Right renal cortex interstitium (tissue), 3 donors: ENCODE measurements around the gene PHF21B. TPM values are rescaled to one million over a fixed set of nuclear protein-coding genes. Genes with fewer than 3 reads are reported as not detected.
"Not testable (repeated sequence)": the region's sequence is repeated elsewhere in the genome, so short reads cannot be mapped to it uniquely, and the experiment has no call there.

ENCODE experiments used
- DNase-seq, 3 donors: peaks; one replicate each; pipeline ENCODE4 v3.0.0-alpha.2; 2013; ENCODE audit warnings: low read depth in 3 of 3, low spot score in 2 of 3
- polyA plus RNA-seq, 3 donors: library from polyadenylated mRNA; unstranded; fragments of 120-200 nt; gene quantifications; one replicate each; pipeline ENCODE4 v1.2.1, GENCODE V29; 2013; ENCODE audit not compliant: insufficient read length in 3 of 3

PHF21B gene
- polyA plus RNA-seq, 3 donors, result 3.0 to 4.2 (median 3.1) TPM

DNA sequence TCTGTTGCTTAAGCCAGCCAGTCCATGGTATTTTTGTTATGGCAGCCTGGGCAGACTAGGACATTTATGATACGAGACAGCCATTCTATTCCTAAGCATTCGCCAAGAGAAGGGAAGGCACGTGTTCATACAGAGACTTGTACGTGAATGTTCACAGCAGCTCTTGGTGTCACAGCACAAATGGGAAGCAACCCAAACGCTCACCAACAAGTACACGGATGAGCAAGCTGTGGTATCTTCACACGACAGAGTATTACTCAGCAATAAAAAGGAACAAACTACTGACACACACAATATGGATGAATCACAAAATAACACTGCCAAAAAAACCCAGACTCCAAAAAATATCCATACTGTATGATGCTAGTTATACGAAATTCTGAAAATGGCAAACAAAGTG, 85.1 kb downstream of the PHF21B start:
- no peak for DNase-seq

DNA sequence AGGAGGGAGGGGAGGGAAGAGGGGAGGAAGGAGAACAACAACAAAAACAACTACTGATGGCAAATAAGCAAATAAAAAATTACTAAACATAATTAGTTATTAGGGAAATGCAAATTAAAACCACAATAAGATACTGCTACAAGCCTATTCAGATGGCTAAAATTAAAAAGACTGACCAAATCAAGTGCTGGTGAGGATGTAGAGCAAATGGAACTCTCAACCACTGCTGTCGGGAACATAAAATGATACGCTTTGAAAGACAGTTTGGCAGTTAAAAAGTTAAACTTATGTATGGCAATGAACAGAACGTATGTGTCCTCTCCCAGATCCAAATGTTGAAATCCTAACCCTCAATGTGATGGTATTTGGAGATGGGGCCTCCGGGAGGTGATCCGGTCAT, 85.7 kb downstream of the PHF21B start:
- DNase-seq, result no peak

DNA sequence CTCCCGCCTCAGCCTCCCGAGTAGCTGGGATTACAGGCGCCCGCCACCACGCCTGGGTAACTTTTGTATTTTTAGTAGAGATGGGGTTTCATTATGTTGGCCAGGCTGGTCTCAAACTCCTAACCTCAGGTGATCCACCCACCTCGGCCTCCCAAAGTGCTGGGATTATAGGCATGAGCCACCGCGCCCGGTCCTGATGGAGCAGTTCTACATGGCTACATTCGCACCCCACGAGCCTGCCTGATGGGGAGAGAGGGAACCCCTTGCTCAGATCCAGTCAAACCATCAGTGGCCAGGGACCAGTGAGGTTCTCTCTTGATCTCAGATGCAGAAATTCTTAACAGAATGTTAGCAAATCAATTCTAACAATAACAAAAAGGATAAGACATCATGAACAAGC, 88.0 kb downstream of the PHF21B start:
- DNase-seq, result not testable (repeated sequence)

DNA sequence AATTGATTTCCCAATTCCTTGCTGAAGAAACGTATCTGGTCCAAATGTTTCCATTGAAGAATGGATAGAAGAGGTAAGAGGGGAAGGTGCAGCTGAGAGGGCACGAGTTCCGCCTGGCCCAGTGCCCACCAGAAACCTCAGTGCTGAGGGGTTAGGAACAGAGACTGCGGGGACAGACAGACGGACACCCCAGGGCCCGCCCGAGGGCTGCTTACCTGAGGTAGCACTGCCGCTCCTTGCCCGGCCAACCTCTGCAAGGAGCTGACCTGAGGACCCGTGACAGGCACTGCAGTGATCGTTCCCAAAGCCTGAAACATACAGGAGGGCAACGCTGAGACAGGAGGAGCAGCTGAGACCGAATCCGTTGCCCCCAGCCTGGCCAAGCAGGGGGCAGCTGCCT, 89.6 kb downstream of the PHF21B start:
- DNase-seq, result no peak

DNA sequence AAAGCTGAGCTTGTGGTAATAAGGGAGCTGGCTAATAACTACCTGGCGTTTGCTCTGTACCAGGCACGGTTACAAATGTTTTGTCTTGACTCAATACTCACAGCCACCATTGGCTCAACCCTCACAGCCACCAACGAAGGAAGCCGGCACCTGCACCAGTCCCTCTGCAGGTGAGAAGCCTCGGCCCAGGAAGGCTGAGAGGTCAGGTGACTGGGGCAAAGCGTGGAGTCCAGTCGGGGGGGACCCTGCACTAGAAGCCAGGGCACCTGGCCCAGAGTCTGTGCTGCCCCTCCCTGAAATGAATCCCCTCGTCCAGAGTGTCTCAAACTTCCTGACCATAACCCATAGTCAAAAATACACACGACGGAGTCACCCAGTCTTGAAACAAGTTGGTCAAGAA, 90.1 kb downstream of the PHF21B start:
- DNase-seq, result no peak

DNA sequence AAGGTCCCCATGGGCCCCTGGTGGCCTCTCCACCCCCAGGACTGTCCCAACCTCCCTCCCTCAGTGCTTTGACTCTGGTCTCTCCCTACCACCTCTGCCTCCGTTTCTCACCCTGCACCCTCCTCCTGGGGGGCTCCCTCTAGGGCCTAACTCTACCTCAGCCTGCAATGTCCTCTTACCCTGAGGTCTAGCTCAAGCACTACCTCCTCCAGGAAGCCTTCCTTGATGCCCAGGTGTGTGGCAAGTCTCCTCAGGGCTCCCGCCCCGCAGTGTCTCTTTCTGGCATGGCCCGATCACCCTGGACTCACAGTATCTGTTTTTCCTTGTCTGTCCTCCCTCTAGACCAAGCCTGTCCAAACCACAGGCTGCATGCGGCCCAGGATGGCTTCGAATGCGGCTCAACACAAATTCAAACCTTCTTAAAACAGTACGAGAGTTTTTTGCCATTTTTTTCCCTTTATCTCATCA, 90.8 kb downstream of the PHF21B start:
- no peak for DNase-seq

DNA sequence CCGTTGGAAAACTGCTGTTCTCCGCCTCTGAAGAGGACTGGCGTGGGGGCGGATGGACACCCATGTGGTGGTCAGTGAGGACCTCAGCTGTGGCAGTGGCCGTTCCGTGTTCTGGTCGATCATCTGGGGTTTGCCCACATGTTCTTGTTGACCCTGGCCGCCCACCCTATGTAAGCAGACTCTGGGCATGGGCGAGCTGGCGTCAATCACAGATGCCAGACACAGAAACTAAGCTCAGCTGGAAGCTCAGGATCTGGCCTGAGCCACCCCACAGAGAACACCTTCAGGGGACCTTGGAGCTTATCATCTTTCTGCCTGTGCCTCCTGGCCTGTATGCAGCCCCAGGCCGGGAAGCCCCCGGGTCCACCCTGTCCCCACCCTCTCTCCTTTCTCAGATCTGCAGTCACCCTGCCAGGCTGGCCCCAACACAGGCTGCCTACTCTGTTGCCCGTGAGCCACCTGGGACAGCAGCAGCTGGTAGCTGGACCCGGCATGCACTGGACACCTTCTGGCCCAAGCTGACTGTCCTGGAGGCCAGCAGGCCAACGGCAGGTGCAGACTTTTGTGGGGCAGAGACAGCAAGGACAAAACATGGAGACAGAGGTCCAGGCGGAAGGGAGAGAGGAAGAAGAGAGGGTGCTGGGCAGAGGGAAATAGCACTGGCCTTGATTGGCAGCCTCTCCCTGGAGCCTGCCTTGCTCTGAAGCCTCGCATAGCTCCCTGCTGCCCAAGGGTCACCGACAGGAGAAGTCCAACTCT, 91.5 kb downstream of the PHF21B start:
- DNase-seq, result no peak

DNA sequence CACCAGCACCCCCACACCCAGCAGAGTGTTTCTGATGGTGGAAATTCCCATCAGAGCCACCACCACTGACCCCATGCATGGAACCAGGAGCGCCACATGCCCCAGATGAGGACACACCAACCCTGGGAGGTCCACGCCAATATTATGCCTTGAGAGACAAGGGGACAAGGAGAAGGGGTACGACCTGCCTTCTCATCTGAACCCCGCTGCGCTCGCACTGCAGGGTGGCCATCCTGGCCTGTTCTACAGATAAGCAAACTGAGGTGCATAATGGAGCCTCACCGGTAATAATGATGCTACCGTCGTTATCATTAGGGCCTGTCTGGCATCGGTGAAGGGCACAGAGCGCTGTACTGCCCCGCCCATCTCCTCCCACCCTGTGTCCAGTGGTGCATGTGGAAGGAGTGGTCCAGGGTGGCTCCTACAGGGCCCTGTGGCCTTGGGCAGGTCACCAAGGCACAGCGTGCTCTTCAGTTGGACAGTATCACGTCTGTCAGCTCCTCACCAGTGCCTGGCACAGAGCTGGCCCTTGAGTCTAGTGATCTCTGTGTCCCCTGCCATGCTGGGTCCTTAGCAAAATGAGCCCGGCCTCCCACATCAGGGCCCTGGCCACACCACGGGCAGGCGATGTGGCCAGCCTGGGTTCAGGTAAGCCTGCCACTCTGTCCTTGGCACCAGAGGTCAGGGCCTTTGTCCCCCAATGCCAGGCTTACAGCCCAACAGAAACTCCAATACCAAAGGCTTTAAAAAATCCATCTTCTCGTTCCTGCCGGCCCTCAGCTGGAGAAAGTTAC, 92.2 kb downstream of the PHF21B start:
- DNase-seq, result no peak

DNA sequence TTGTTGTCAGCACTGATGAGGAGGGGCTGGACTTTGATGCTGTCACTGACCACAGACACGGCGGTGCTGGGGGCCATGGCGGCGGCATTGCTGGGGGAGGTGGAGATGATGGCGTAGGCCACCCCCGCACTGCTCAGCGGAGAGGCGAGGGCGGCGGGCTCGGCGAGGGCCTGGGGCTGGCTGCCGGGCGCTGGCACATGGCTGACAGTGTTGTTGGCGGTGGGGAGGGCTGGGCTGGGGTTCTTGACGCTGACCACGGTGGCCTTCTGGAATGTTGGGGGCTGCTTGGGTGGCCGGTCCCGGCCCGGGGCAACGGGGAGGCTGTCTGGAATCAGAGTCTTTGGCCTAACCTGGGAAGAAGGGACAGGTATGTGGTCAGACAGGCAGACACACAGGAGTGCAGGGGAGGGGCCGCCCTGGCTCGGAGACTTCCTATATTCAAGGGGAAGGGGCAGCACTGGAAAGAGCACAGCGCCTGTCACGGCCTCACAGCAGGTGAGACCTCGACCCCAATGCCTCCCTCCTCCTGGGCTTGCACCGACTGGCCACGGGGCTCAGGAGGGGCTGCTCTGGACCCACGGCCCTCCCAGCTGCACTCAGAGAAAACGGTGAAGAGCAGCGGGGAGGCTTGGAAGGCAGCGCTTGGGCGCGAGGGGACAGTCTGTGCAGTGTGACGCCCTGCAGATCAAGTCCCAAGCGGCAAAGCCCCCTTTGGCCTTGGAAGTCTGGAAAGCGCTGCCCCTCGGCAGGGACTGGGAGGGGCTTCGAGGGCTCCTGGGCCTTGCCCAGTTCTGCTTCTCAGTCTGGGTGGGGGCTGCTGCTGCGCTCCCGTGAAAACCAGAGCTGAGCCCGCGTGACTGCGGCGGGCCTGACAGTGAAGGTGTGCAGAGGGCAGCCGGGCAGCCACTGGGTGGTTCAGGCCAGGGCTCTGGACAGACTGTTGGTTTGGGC, 93.2 kb downstream of the PHF21B start:
- DNase-seq, result no peak

DNA sequence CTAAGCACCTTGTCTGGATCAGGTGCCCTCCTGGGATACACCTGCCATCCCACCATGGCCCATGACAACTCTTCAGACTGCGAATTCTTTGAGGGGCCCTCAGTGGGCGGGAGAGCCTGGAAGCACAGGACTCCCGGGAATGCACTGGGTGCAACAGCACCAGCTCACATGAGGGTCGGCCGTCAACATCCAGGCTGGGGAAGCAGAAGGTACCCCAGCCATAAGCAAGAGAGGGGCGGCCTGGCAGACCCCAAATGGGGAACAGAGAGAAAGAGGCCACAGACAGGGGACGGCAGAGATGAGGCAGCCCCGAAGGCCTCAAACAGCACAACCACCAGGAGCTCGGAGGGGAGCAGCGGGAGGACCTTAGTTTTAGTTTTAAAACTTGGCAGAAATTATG, 94.4 kb downstream of the PHF21B start:
- DNase-seq, result no peak

DNA sequence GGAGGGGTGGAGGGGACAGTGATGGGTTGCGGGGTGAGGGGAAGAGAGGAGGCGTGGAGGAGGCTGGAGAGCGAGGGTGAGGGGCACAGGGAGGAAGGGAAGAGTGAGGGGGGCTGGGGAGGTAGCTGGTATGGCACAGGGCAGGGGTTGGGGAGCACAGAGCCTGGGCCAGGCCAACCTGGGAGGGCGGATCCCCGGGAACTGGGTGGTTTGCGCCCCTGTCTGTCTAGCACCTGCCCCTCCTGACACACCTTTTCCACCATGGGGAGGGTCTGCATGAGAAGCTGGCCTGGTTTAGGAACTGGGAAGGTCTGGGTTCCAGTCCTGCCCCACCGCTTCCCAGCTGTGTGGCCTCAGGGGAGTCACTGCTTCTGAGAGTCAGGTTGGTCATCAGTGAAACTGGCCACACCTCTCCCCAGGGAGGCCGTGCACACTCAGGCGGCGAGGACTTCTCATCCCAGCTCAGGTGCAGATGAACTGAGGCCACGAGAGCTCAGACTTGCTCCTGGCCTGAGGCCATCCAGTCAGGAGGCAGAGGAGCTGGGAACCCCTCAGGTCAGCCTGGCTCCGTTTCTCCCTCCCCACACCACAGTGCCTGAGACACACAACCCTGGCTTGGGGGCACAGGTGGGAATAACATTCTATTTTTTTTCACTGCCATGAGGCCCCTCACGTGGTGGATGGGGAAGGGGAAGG, 95.6 kb downstream of the PHF21B start:
- no peak for DNase-seq

DNA sequence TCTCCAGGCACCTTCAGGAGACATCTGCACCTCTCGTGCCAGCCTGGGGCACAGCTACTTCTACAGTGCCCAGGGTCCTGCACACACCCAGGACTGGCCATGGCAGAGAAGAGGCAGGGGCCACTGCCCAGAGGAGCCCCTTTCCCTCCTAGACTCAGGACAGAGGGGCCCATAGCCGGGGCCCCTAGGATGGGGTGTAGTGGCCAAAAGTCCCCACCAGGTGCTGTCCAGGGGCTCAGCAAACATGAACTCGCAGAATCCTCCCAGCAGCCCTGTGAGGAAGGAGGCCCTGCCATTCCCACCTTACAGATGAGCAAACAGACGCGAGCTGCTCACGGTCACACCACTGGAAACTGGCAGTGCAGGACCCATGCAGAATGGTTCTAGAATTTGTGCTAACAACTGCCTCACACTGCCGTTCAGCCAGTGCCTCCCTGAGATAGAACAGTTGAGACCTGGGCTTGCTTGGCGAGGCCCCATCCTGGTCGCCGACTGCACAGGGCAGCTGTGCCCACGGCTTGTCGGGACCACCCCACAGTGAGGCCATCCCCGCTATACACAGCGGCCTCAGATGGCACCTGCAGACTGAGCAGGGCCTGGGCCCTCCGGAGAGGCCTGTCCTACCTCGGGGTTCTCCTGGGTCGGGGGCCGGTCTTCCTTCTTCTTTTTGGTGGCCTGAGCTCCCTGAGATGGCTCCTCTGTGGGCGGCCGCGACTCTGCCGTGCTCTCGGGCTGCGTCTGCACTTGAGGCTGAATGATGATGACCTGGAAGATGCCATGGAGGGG, 96.4 kb downstream of the PHF21B start:
- no peak for DNase-seq

DNA sequence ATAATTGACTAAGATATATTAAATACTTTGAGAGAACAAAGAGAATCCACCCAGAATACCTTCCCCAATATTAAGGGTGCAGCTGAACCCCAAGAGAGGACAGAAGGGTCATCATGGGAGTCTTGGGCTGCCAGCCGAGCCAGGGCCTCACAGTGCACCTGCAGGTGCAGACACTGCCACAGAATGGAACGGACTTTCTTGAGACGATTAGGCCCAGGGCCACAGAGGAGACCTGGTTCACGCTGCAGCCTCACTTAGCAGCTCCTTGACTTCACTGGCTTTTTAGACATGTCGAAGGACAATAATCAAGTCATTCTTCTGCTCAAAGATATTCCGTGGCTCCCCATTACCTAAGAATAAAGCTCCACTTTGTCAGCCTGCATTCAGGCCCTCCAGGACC, 100.6 kb downstream of the PHF21B start:
- no peak for DNase-seq

DNA sequence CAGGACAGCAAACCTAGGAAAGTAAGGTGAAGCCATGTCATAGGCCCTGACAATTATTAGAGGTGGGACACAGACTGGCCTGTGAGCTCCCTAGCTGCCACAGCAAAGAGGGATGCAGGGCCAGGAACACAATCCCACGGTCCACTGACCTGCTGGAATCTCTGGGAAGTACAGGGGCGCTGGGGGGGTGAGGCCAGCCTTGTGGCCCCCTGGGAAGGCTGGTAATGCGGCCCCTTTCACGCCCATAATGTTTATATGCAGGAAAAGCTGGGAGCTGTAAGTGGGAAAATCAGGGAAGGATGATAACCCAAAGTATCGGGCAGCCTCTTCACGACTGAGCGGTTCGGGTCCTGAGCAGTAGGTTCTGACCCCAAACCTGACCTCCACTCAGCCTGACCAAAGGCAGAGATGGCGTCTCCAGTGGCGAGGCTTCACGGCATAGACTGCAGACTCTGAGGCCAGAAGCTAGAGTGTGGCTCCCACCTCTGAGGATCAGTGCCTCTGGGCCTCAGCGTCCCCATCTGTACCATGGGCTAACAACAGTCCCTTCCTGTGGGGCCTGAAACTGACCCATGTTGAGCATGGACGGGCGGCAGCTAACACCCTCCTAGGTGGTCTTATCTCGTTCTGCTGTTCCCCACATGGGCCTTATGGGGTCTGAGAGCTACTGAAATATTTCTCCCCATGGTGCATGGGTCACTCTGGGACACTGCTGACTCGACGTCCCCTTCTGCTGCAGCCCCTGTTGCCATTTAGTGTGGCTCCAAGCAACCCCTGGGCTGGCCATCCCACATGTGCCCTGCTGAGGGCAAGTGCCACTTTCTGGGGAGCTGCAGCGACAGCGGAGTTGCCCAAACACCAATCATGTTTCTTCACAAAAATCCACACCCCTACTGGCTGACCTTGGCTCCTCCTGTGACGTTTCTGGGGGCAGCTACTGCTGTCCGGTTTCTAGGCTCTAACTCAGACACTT, 101.8 kb downstream of the PHF21B start:
- DNase-seq, result no peak

DNA sequence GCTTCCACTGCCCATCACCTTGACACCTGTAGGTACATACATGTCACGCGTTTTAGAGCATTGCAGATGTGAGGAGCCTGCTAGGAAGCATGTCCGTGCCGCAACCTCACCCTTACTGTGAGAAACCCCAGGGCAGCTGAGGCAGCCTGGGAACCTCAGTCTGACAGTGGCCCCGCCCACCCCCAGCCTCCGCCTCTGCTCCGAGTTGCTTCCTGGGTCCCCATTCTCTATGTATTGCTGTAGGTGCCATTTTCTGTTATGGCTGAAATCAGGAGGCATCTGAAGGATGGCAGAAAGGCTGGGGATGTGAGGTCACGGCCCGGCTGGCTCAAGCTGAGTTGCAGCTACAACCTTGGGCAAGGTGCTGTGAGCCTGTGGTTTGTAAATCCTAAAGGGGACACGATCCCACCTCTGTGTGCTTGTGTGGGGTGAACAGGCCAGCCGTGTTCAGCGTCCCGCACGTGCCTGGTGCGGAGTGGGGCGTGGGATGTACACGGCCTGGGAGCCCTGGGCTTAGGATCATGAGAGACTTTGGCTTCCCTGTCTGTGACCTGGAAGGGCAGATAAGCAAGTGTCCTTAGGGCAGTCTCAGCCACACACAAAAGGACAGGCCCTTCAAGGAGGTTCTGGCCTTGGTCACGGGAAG, 102.7 kb downstream of the PHF21B start:
- no peak for DNase-seq

DNA sequence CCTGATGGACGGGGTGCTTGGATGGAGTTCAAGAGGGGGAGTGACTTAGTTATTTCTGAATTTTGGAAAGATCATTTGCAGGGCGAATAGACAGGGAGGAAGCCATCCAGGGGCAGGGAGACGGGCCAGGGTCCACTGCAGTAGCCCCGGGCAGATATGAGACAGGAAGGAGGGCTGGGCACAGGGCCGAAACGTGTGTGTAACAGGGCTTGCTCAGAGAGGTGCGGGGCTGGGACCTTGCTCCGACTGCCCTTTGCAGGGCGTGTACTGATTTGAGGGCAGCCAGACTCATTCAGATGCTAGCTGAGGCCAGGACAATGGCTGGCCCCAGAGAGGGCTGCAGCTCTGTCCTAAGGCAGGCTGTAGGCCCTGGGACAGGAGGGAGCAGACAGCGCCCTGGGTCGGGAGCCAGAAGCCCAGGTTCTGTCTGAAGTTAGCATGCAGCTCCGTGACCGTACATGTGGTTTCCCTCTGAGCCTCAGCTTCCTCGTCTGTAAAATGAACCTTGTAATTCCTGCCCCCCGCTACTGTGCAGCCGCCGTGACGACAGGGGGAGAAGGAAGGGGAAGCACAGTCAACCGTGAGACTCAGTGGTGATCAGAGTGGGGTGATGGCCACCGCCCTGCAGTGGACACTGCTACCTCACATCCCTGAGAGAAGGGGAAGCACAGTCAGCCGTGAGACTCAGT, 103.4 kb downstream of the PHF21B start:
- DNase-seq, result no peak

DNA sequence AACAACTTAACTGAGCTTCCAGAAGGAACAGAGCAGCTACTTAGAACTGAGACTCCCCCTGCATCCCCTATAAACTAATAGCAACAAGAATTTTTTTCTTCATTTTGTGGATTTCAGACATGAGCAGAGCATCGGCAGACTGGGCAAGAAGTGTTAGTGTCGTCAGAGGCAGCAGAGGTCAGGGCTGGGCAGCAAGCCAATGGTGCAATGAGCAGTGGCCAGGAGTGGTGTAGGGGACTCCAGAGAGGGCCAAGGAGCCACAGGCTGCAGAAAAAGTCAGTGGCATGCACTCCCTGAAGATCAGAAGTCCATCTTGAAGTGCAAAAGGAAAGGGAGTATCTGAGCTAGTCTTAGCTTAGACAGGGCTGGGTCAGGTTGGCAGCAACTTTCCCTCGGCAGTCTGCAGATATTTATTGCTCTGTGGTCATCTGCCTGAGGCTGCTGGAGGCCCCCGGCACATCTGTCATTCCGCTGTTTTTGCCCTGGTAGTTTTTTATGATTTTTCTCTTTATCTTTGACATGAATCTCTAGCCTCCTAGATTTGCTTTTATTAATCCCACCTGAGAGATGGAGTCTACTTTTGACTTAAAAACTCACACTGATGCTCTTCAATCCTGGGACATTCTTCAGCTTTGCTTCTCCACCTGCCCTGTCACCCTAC, 105.2 kb downstream of the PHF21B start:
- DNase-seq, result not testable (repeated sequence)
